Right lobe of liver (tissue), 6 donors: ENCODE measurements around the gene PIK3C2G. TPM values are rescaled to one million over a fixed set of nuclear protein-coding genes. Genes with fewer than 3 reads are reported as not detected.
A peak's percentile ranks its signal among the peaks of the same experiment; 100 is the strongest.

Experiments used
- ATAC-seq, 4 donors: fragments of 200-7000 bp; cut with Tn5 transposase; one replicate each; pipeline ENCODE4 v1.9.1; 2020; ENCODE audit warnings: mild to moderate bottlenecking in 4 of 4, moderate library complexity in 4 of 4
- DNase-seq, 3 donors: peaks; one replicate each; pipeline ENCODE4 v3.0.0-alpha.2; 2020
- H3K27ac ChIP-seq, 3 donors: fragments of 200-600 bp; one replicate each; pipeline ENCODE4 v1.8.0; 2022
- H3K27me3 ChIP-seq, 2 donors: fragments of 200-600 bp; one replicate each; pipeline ENCODE4 v1.8.0; 2022
- H3K36me3 ChIP-seq, 4 donors: fragments of 200-600 bp; sonication (generic) in 1 of 4; one replicate each; pipeline versions ENCODE4 v1.5.1 to v1.8.0; 2017 to 2022; ENCODE audit warnings: control low read depth in 1 of 4
- H3K4me1 ChIP-seq, 4 donors: fragments of 200-600 bp; sonication (generic) in 1 of 4; one replicate each; pipeline versions ENCODE4 v1.5.1 to v1.8.0; 2017 to 2022; ENCODE audit warnings: control low read depth in 1 of 4
- H3K4me3 ChIP-seq, 3 donors: fragments of 200-600 bp; one replicate each; pipeline ENCODE4 v1.8.0; 2022
- H3K9me3 ChIP-seq, 4 donors: fragments of 200-600 bp; sonication (generic) in 1 of 4; one replicate each; pipeline versions ENCODE4 v1.5.1 to v1.8.0; 2017 to 2022; ENCODE audit warnings: control low read depth in 1 of 4
- CTCF ChIP-seq, 4 donors: fragments of 200-600 bp in 3 of 4; fragments of 450-650 bp in 1 of 4; IDR thresholded peaks; one replicate each; pipeline versions ENCODE4 v1.5.1 to v1.8.0; 2016 to 2022; ENCODE audit warnings: antibody characterized with exemption in 4 of 4, mild to moderate bottlenecking in 2 of 4
- POLR2A ChIP-seq: fragments of 450-650 bp; IDR thresholded peaks from one replicate; pipeline ENCODE4 v1.6.1; 2017; ENCODE audit warnings: antibody characterized with exemption, mild to moderate bottlenecking
- WGBS: methylation state at CpG from one replicate; pipeline ENCODE4 v1.1.6; 2018; ENCODE audit warnings: low coverage, low lambda C conversion rate; ENCODE audit not compliant: insufficient coverage; ENCODE audit errors: missing lambda C conversion rate; 5-methylcytosine and 5-hydroxymethylcytosine counted together
- intact Hi-C, 2 donors: fragments of 100-400 bp; cut with DNase I; formaldehyde crosslinking; loops; one replicate each; pipeline versions ENCODE4 v1.11.2 to v1.14.1; 2022
- total RNA-seq, 6 experiments: library from RNA; depleted of rRNA in 2 of 6; stranded (reverse); fragments of >200 nt in 2 of 6; fragmentation: NEBNext Ultra II Directional in 3 of 6; extraction: Animal tissue kit (Norgen Biotek cat#: 25700) in 3 of 6; gene quantifications; one replicate each; pipeline versions ENCODE4 v1.1.0 to v1.2.4, GENCODE V29; 2016 to 2023
- donor health status: DM: no; HTN: yes; CAD: no.
- donor health status: DM: no; HTN: no; CAD: no.
- donor health status: DM: no; HTN: no; CAD: no.
- donor health status: DM: no; HTN: yes; CAD: no.
- donor health status: DM: no; HTN: yes; CAD: no.

PIK3C2G gene
- total RNA-seq, 6 experiments from 2014 or later = 12.5 to 30.5 (median 24.8) TPM

DNA sequence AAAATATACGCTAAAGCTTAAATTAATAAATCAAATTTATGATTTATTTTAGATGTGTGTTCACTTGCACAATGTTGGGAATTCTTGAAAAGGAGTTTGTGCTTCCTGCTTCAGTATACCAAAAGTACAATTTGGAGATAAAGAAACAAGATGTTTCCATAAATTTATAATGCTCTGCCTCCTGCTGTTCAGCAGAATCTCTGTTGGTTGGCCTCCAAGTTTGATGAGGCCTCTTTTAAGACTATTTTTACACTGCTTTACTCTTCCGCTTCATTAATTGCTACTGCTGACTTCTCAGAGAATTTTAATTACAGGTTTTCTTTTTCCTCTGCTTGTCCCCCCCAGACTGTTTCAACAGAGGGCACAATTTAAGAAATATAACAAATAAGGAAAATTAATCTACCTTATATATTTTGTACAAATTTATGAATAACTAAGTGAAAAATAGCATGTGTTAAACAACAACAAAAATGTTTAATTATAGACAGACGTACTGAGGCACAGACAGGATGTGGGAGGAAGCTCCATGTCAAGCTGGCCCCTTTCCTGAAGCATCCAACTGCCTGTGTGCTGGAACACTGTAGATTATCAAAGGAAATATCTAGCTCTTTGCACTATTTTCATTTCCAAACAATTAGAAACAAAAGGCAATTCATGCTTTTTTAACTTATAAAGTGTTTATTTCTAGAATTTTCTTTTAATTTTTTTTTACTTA is 83.9 kb downstream of the PIK3C2G start:
- no peak for DNase-seq
- WGBS = 54% methylated on average over 3 of the region's 3 CpGs
- intact Hi-C loops = no loop called here

DNA sequence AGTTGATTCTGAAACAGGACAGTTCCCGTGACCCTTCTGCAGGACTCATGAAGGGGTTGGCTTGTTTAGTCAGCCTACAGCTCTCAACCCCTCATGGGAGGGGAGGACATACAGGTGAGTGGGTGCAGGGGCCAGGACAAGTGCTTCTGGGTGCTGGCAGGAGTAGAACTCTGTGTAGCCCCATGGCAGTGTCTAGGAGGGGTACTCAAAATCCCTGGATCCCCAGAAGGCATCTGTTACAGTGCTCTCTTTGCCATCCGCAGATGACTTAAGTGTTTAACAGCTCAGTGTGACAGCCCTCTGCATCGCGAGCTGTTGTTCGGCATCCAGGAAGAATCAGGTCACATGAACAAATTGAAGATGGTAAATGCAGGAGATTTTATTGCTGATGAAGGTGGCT is 91.0 kb downstream of the PIK3C2G start:
- peaks cover 0 to 19% (median 0%) of the 10 kb centered on the region in 4 donors for H3K36me3 ChIP-seq
- ATAC-seq = no peak
- H3K4me1 ChIP-seq = no peaks in the 10 kb centered on the region
- 83% methylated on average over 1 of the region's 5 CpGs for WGBS
- intact Hi-C loops = no loop called here
- H3K27ac ChIP-seq = no peak overlapping the region
- no peak overlapping the region for H3K4me3 ChIP-seq
- no peak for DNase-seq
- no peaks in the 10 kb centered on the region for H3K27me3 ChIP-seq
- H3K9me3 ChIP-seq = no peaks in the 10 kb centered on the region
- TF ChIP-seq POLR2A (no peak), CTCF (IDR thresholded peaks at IDR 0.05) (no peak)

More for the DNA sequence above, 83.9 kb downstream of the PIK3C2G start:
- Histone ChIP-seq H3K4me1 (no peaks in the 10 kb centered on the region), H3K36me3 (peaks cover 0 to 14% (median 0%) of the 10 kb centered on the region in 4 donors), H3K27me3 (no peaks in the 10 kb centered on the region), H3K4me3 (no peak overlapping the region), H3K9me3 (no peaks in the 10 kb centered on the region), H3K27ac (no peak overlapping the region)
- ATAC-seq = no peak
- TF ChIP-seq CTCF (IDR thresholded peaks at IDR 0.05) (no peak), POLR2A (no peak)

- intact Hi-C loops = no loop called here
- WGBS = 81% methylated on average over 3 of the region's 5 CpGs
- Histone ChIP-seq H3K9me3 (no peaks in the 10 kb centered on the region), H3K4me1 (peaks cover 0 to 9% (median 0%) of the 10 kb centered on the region in 4 donors), H3K27me3 (no peaks in the 10 kb centered on the region), H3K4me3 (no peak overlapping the region), H3K36me3 (peaks cover 0 to 6% (median 0%) of the 10 kb centered on the region in 4 donors), H3K27ac (no peak overlapping the region)
- DNase-seq (no peak), ATAC-seq (peak in 2 of 4 donors; percentile 11 to 18)
- no peak for TF ChIP-seq POLR2A
Observed at GRCh38 chr12:18355429-18355828, 94.1 kb downstream of the PIK3C2G start.

DNA sequence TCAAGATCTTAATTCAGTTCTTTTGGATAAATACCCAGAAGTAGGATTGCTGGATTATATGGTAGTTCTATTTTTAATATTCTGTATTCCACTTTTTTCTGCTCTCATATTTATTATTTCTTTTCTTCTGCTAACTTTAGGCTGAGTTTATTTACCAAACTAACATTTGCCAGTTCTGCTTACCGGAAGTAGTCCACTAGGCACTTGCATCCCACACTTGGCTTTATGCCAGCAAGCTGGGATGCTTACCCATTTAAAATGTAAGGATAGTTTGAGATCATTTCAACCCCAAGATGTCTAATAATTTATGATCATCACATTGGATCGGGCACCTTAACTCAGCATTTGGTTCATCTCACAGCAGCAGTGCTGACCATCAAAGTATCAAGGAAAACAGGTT is 96.8 kb downstream of the PIK3C2G start:
- TF ChIP-seq POLR2A (no peak), CTCF (IDR thresholded peaks at IDR 0.05) (no peak)
- Histone ChIP-seq H3K4me3 (no peak overlapping the region), H3K27ac (no peak overlapping the region), H3K36me3 (peaks cover 0 to 4% (median 0%) of the 10 kb centered on the region in 4 donors), H3K27me3 (no peaks in the 10 kb centered on the region), H3K9me3 (no peaks in the 10 kb centered on the region), H3K4me1 (peaks cover 0 to 9% (median 0%) of the 10 kb centered on the region in 4 donors)
- intact Hi-C loops = no loop called here
- 68% methylated on average over 2 of the region's 2 CpGs for WGBS
- ATAC-seq (no peak), DNase-seq (no peak)

- H3K9me3 ChIP-seq = no peaks in the 10 kb centered on the region
- no peak overlapping the region for H3K27ac ChIP-seq
- intact Hi-C loops = no loop called here
- no peaks in the 10 kb centered on the region for H3K27me3 ChIP-seq
- peaks cover 0 to 9% (median 0%) of the 10 kb centered on the region in 4 donors for H3K4me1 ChIP-seq
- TF ChIP-seq POLR2A (no peak), CTCF (IDR thresholded peaks at IDR 0.05) (no peak)
- H3K4me3 ChIP-seq = no peak overlapping the region
- 25% methylated on average over 1 of the region's 2 CpGs for WGBS
- ATAC-seq (peak in 3 of 4 donors; percentile 37 to 86 (median 49)), DNase-seq (no peak)
- H3K36me3 ChIP-seq = peaks cover 0 to 4% (median 0%) of the 10 kb centered on the region in 4 donors
Observed at GRCh38 chr12:18358930-18359329, 97.6 kb downstream of the PIK3C2G start.
